HG02870 (cell line): ENCODE results near the gene COLEC12.

Experiments
- ATAC-seq: cut with Tn5 transposase; IDR thresholded peaks from one replicate; pipeline ENCODE4 v1.9.1; 2021; ENCODE audit warnings: mild to moderate bottlenecking, moderate library complexity; ENCODE audit not compliant: unreplicated experiment

COLEC12 gene

GRCh38 chr18:364256-364826 lies 136.2 kb downstream of the COLEC12 start:
- no peak for ATAC-seq

GRCh38 chr18:363301-364085 lies 137.0 kb downstream of the COLEC12 start:
- no peak for ATAC-seq

GRCh38 chr18:362311-363290 lies 137.9 kb downstream of the COLEC12 start:
- ATAC-seq, result no peak

GRCh38 chr18:361941-362310 lies 138.6 kb downstream of the COLEC12 start:
- ATAC-seq, result no peak

- no peak for ATAC-seq
These were observed 139.3 kb downstream of the COLEC12 start for GRCh38 chr18:361100-361732.

GRCh38 chr18:360676-361075 lies 139.8 kb downstream of the COLEC12 start:
- ATAC-seq, result no peak

GRCh38 chr18:356778-357177 lies 143.7 kb downstream of the COLEC12 start:
- ATAC-seq, result no peak

- no peak for ATAC-seq
These were observed 144.8 kb downstream of the COLEC12 start for GRCh38 chr18:355678-356077.

GRCh38 chr18:354471-354870 lies 146.0 kb downstream of the COLEC12 start:
- ATAC-seq, result no peak

GRCh38 chr18:354003-354402 lies 146.5 kb downstream of the COLEC12 start:
- ATAC-seq, result no peak

- no peak for ATAC-seq
These were observed 148.1 kb downstream of the COLEC12 start for GRCh38 chr18:352438-352837.

GRCh38 chr18:350953-351572 lies 149.4 kb downstream of the COLEC12 start:
- no peak for ATAC-seq

GRCh38 chr18:346600-346999 lies 153.9 kb downstream of the COLEC12 start:
- no peak for ATAC-seq

- no peak for ATAC-seq
These were observed 159.4 kb downstream of the COLEC12 start for GRCh38 chr18:341102-341501.

- no peak for ATAC-seq
These were observed 160.5 kb downstream of the COLEC12 start for GRCh38 chr18:340044-340443.

GRCh38 chr18:339200-339599 lies 161.3 kb downstream of the COLEC12 start:
- no peak for ATAC-seq

GRCh38 chr18:336713-337112 lies 163.8 kb downstream of the COLEC12 start:
- no peak for ATAC-seq

GRCh38 chr18:335733-336132 lies 164.8 kb downstream of the COLEC12 start:
- no peak for ATAC-seq

- no peak for ATAC-seq
These were observed 165.8 kb downstream of the COLEC12 start for GRCh38 chr18:334575-335132.
